Uterus (tissue), 2 donors: Measurements from ENCODE around the gene NRG3.

Experiments
- CTCF ChIP-seq, 4 experiments: fragments of 200-600 bp in 2 of 4; fragments of 450-650 bp in 2 of 4; sonication (generic) in 2 of 4; IDR thresholded peaks; one replicate each; pipeline ENCODE4 v1.5.1; 2016 to 2019; ENCODE audit warnings: antibody characterized with exemption in 4 of 4, mild to moderate bottlenecking in 2 of 4, moderate library complexity in 1 of 4
- POLR2A ChIP-seq, 2 donors: fragments of 450-650 bp; IDR thresholded peaks; one replicate each; pipeline ENCODE4 v1.6.1; 2016; ENCODE audit warnings: antibody characterized with exemption in 2 of 2, mild to moderate bottlenecking in 1 of 2, moderate library complexity in 1 of 2

GRCh38 chr10:82089327-82089726 is 214.3 kb downstream of the NRG3 start:
- TF ChIP-seq CTCF (IDR thresholded peaks at IDR 0.05) (no peak), POLR2A (IDR thresholded peaks at IDR 0.05) (no peak)
